Cardiac fibroblast (primary cell): ENCODE data around the gene SPATA6L.

Source experiments
- DNase-seq, 2 donors: peaks; one replicate each; pipeline versions ENCODE4 v3.0.0 to v3.0.0-alpha.2; 2010; ENCODE audit warnings: low read depth in 2 of 2
- H3K4me3 ChIP-seq, 2 donors: replicated peaks in 1 of 2; 1 replicate in 1 of 2; 2 replicates in 1 of 2; pipeline ENCODE4 v1.5.1; 2011; ENCODE audit warnings: low read depth in 2 of 2, low read length in 2 of 2, mild to moderate bottlenecking in 2 of 2, moderate library complexity in 1 of 2
- TF ChIP-seq, protein P1 (sequence below): IDR thresholded peaks from one replicate; pipeline ENCODE4 v1.5.1; 2011; ENCODE audit warnings: low read depth, mild to moderate bottlenecking, low read length, inconsistent platforms

SPATA6L gene

DNA sequence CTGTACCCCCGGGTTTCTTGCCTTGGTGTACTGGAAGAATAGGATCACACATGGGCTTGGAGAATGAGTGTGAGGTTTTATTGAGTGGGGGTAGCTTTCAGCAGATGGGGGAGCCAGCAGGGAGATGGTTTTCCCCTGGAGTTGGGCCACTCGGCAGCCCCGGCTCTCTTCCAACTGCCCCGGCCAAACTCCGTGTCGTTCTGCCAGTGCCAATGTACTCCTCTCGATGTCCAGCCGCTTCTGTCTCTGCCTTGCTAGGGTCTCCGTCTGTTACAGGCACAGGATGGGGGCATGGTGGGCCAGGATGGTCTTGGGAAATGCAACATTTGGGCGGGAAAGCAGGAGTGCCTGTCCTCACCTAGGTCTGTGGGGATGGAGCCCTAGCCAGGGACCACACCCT lies 11.7 kb downstream of the SPATA6L start:
- no peak for DNase-seq
- TF ChIP-seq, protein P1, sequence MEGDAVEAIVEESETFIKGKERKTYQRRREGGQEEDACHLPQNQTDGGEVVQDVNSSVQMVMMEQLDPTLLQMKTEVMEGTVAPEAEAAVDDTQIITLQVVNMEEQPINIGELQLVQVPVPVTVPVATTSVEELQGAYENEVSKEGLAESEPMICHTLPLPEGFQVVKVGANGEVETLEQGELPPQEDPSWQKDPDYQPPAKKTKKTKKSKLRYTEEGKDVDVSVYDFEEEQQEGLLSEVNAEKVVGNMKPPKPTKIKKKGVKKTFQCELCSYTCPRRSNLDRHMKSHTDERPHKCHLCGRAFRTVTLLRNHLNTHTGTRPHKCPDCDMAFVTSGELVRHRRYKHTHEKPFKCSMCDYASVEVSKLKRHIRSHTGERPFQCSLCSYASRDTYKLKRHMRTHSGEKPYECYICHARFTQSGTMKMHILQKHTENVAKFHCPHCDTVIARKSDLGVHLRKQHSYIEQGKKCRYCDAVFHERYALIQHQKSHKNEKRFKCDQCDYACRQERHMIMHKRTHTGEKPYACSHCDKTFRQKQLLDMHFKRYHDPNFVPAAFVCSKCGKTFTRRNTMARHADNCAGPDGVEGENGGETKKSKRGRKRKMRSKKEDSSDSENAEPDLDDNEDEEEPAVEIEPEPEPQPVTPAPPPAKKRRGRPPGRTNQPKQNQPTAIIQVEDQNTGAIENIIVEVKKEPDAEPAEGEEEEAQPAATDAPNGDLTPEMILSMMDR: no peak
- H3K4me3 ChIP-seq: no peak overlapping the region

DNA sequence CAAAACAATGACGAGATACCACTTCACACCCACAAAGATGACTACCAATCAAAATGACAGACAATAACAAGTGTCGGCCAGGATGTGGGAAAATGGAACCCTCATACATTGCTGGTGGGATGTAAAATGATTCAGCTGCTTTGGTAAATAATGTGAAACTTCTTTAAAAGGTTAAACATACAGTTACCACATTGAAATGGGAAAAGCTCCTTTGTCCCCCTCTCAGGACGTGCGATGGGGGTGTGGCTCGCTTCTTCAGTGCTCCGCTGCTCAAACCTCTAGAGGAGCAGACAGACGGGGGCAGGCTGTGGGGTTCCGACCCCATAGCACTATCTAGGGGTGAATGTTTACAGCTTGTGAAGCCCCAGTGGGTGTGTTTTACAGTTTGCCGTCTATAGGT lies 12.2 kb downstream of the SPATA6L start:
- DNase-seq: no peak
- TF ChIP-seq, protein P1: no peak
- H3K4me3 ChIP-seq: no peak overlapping the region

DNA sequence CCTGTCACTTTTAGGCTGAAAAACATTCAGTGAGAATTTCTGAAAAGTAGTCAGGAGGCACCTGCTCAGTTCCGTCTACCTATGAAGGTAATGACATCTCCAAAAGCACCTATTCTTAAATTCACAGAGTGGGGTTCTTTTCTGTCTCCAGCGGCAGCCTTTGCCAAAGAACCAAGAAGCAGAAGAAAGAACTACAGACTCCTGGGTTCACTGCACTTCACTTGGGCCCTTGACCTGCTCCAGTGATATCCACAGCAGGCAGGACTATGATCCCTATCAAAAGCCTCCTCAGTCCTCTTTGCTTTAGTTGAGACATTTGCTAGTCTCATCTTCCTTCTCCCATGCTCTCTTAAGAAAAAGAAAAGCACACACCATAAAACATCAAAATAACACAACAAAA lies 23.9 kb downstream of the SPATA6L start:
- no peak overlapping the region for H3K4me3 ChIP-seq
- no peak for DNase-seq
- TF ChIP-seq, protein P1: no peak

DNA sequence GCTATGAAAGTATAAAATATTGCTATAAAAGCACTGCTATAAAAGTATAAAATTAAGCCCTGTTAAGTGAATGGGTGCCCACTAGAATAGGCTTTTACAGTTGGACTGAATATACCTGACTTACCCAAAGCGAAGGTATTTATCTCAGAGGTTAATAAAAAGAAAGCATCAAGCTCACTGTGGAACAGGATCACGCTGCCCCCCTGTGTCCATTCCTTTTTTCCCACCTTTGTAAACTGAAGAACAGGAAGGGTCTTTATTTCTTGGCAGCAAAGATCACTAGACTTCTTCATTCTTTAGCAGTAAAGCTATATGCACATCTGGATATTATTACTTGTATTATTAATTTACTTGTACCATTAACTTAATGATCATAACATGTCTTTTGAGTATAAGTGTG lies 26.3 kb downstream of the SPATA6L start:
- TF ChIP-seq, protein P1: peak; percentile 41
- peak; percentile 39 to 51 for DNase-seq
- H3K4me3 ChIP-seq: no peak overlapping the region

DNA sequence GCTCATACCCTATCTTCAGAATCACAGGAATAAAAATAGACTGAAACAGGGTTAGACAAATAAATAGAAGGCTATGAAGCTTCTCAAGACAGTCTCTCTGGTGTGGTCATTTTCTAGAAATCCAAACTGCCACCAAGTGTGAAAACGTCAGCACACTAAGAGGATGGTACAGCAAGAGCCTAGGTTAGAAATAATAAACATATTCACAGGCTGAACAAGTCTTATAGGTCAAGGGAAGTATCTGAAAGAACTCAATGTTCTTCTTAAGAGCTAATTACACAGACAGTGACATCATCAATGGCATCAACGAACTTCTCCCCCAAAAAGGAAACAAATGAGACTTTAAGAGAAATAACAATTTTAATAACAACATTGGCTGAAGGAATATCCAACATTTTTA lies 26.9 kb downstream of the SPATA6L start:
- peak in 1 of 2 donors; percentile 12 for DNase-seq
- H3K4me3 ChIP-seq: no peak overlapping the region
- TF ChIP-seq, protein P1: no peak

DNA sequence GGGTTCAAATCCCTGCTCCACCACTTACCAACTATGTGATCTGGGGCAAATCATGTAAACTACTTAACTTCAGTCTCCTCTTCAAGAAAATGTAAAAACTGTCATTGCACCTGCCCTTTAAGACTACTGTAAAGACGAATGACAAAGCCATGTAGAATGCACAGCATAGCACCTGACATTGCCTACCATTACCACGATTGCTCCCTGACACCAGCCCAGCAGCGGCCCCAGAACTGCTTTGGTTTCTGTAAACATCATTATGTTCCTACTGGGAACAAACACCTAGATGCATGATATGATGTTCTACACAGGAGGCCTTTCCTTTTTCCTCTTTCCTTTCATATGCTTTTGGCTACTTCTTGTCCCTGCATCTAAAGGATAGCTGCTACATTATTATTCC lies 27.3 kb downstream of the SPATA6L start:
- TF ChIP-seq, protein P1: no peak
- no peak for DNase-seq
- no peak overlapping the region for H3K4me3 ChIP-seq

DNA sequence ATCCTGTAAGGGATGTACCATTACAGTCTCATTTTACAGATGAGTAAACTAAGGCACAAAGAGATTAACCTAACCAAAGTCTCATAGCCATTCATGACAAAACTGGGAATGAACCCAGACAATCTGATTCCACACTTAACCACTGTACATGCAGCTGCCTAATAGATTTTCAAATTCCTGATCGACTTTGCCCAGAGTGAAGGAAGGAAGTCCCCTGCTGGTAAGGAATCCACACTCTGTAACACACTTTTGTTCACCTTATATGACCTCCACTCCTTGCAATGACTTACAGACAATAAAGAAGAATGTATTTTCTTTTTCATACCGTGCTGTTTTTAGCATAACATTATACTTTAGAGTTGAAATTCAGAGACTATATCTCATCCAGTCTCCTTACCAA lies 35.4 kb downstream of the SPATA6L start:
- no peak overlapping the region for H3K4me3 ChIP-seq
- TF ChIP-seq, protein P1: no peak
- DNase-seq: peak; percentile 3 to 6
